ENCODE results near the gene LARGE1.
A peak's percentile ranks its signal among the peaks of the same experiment; 100 is the strongest.

Gene LARGE1

DNA sequence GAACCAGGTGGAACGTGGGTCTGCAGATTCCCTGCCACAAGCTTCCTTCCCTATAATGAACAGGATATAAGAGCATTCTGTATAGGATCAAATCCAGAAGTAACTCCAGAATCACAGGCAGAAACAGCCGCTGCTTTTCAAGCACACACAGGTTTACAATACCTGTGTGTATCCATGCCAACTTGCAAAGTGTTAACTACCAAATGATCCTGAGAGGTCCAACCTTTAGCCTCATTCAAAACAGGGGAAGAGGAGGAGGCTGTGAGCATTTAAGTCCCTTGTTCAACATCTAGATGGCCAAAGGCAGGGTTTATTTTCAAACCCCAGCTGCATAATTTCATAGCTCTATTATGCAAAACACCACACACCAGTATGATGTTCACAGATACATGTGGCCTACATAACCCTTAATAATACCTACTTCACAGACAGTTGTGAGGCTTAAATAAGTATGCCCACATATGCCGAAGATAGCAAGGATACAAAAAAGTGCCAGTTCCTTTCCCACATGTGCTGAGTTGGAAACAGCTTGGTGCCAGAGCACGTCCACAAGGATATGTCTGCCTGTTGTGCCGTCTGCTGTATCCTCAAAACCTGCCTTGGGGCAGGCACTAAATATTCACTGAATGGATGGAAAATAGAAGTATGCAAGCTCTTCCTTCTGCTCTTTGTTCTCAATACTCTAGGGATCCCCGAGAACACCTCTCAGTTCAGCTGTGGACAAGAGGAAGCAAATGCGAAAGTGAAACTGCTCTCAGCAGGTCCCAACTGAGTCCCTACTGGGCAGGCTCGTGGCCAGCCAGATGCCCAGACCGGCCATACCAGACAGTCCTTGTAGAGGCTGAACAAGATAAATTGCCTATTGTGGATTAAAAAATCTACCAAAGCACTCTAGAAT, 66.8 kb downstream of the LARGE1 start:
- DNase-seq: peak; percentile 63

GRCh38 chr22:33851821-33852384, 68.4 kb downstream of the LARGE1 start:
- DNase-seq: no peak

- DNase-seq: no peak
Observed at GRCh38 chr22:33851240-33851639, 69.0 kb downstream of the LARGE1 start.

DNA sequence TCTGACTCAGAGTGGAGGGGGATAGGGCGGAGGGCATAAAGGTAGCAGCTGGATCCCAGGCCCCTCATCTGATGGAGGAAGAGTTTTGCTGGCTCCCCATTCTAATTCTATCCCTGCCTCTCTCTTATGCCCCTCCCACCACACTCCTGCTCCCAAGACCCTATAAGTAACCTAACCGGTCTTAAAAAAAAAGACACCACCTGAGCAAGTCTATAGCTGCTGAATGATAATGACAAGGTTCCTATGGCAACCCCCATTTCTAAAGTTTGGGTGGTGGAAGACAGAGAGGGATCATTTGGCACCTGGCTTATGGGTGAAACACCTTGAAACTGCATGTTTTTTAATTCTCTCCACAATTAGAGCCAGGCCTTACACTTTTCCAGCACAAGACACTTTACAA, 69.6 kb downstream of the LARGE1 start:
- DNase-seq: peak; percentile 7

- no peak for DNase-seq
Observed at GRCh38 chr22:33850193-33850592, 70.1 kb downstream of the LARGE1 start.

GRCh38 chr22:33848251-33848650, 72.0 kb downstream of the LARGE1 start:
- no peak for DNase-seq

- DNase-seq: no peak
Observed at GRCh38 chr22:33844273-33844672, 76.0 kb downstream of the LARGE1 start.

DNA sequence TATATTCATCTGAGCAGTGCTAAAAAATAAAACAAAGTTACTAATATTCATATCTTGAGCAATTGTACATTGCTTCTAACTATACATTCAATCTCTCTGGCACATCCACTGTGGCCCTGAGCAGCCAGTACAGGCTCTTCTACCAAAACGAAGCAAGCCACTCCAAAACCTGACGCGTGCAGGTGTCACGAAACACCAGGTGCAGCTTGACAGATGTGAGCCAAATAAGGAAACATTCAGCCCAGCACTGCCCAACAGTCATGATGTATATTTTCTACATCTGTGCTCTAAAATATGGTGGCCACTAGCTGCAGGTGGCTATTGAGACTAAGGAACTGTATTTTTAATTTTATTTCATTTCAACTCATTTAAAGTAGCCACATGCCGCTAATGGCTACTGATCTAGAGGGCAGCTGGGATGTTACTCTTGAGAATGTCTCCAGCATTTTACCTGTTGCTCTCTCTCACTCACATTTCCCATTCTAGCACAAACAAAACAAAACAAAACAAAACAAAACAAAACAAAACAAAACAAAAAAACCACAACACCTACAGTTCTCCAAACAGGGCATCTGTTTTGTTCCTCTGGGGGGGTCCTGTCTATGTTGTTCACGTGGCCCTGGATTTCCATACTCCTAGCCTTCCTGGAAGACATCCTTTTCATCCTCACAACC, 77.7 kb downstream of the LARGE1 start:
- no peak for DNase-seq

GRCh38 chr22:33842006-33842354, 78.3 kb downstream of the LARGE1 start:
- DNase-seq: no peak

DNA sequence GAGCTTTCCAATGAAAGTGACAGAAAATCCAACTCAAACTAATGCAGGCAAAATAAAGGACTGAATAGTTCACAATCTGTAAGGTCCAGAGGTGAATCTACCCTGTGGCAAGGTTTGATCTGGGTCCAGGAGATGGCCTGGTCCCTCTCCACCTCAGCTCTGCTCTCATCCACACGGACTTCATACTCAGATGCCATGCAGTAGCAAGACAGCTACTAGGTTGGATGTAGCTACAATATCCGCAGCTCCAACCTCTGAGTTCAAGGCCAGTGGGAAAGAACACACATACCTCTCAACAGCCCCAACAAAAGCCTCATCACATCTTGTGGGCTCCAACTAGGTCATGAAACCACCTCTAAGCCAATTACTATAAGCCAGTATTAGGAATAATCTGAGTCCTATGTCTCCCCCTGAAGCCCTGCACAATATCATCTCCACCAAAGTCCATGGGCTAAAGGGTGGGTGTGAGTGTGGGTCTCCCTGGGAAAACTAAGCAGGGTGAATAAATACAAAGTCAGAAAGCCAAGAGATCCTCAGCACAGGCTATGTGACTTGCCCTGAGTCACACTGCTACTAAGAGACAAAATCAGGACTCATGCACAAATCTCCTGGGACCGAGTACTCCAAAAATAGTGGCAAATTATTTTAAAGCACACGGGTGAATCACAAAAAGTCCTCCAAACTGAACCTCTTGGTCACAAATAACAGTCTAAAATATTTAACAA, 78.8 kb downstream of the LARGE1 start:
- no peak for DNase-seq

- DNase-seq: no peak
Observed at GRCh38 chr22:33838644-33839043, 81.6 kb downstream of the LARGE1 start.

- DNase-seq: no peak
Observed at GRCh38 chr22:33837826-33838225, 82.5 kb downstream of the LARGE1 start.

GRCh38 chr22:33835265-33835664, 85.0 kb downstream of the LARGE1 start:
- peak; percentile 5 for DNase-seq

- DNase-seq: no peak
Observed at GRCh38 chr22:33832558-33833151, 87.6 kb downstream of the LARGE1 start.

- no peak for DNase-seq
Observed at GRCh38 chr22:33831651-33832050, 88.6 kb downstream of the LARGE1 start.

DNA sequence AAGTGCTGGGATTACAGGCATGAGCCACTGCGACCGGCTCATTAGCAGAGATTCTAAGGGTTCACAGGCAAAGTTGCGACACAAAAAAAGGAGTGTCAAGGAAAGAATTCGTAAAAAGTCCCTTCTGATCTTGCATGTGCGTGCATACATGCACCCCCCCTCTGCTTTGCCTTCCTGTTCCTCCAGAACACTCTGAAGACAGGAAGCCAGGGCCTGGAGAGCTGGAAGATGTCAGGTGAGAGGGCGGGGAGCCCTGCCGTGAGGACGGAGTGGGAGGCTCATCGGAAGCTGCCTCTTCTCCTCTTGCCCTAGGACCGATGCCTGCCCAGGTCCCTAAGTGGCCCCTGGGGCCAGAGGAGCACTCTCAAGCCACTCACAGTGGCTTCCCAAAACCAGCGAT, 89.1 kb downstream of the LARGE1 start:
- no peak for DNase-seq

DNA sequence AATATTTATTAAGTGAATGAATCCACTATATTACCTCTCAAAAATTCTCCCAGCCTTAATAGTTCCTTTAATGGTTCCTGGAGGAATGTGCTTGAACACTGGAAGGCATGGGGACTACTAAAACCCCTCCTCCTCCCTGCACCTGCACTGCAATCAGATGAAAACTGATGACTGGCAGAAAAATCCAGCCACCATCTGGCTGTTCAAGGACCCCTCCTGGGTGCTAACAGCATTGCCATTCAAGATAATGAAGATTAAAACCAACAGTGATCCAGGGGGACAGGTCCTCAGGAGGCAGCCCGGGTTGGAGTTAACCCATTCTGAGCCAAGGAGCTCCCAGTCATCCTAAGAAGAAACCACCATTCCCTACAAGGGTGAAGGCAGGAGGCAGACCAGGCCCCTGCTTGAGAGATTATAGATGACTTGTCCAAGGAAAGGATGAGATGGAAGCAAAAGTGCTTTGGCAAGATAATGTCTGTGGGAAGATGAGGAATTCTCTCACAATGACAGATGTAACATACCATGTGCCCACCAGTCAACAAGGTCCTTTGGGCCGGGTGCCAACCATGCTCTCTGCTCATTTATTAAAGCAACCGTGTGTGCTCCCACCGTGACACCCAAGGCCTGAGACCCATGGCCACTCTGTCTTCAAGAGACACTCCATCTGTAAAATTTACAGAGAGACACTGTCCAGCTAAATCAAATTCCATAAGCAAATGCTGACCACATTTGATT, 90.6 kb downstream of the LARGE1 start:
- DNase-seq: peak; percentile 80

- DNase-seq: no peak
Observed at GRCh38 chr22:33828302-33828701, 92.0 kb downstream of the LARGE1 start.

DNA sequence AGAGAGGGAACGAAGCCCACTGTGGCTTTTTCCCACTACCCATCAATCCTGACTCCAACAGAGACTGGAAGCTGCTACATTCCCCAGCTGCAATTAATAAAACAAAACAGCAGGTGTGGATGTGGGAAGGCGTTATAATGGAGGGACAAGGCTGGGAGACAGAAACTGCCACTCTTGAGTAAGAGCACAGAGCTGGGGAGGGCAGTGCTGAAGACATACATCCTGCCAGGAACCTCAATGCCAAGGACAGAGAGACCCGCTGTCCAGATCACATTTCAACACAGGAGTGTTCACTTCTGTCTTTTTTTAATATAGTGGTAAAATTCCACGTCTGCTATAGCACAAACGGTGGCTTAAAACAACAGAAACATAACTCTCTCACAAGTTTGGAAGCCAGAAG, 94.5 kb downstream of the LARGE1 start:
- no peak for DNase-seq

- DNase-seq: no peak
Observed at GRCh38 chr22:33823552-33823951, 96.7 kb downstream of the LARGE1 start.

GRCh38 chr22:33821290-33821689, 99.0 kb downstream of the LARGE1 start:
- DNase-seq: no peak

GRCh38 chr22:33819743-33820142, 100.5 kb downstream of the LARGE1 start:
- no peak for DNase-seq

Measured in eye (tissue), 1 donor.